Omental fat pad (tissue), 4 donors: Measurements from ENCODE around the gene DHCR7. TPM values are rescaled to one million over a fixed set of nuclear protein-coding genes. Genes with fewer than 3 reads are reported as not detected.

Experiments
- ATAC-seq: fragments of 150-250 bp; one replicate; pipeline ENCODE4 v1.9.1; 2016; ENCODE audit warnings: mild to moderate bottlenecking, moderate library complexity; ENCODE audit not compliant: low FRiP score
- DNase-seq: peaks from one replicate; pipeline ENCODE4 v3.0.0-alpha.2; 2019; ENCODE audit warnings: low spot score
- total RNA-seq, 4 donors: library from RNA; depleted of rRNA; stranded (reverse); fragments of >200 nt; gene quantifications; one replicate each; pipeline ENCODE4 v1.1.0, GENCODE V29; 2016
- TF ChIP-seq, protein P1 (sequence below), 3 donors: fragments of 450-650 bp; IDR thresholded peaks; one replicate each; pipeline ENCODE4 v1.5.1; 2016 to 2017; ENCODE audit warnings: antibody characterized with exemption in 3 of 3, mild to moderate bottlenecking in 3 of 3, moderate library complexity in 2 of 3

The DHCR7 gene, protein sequence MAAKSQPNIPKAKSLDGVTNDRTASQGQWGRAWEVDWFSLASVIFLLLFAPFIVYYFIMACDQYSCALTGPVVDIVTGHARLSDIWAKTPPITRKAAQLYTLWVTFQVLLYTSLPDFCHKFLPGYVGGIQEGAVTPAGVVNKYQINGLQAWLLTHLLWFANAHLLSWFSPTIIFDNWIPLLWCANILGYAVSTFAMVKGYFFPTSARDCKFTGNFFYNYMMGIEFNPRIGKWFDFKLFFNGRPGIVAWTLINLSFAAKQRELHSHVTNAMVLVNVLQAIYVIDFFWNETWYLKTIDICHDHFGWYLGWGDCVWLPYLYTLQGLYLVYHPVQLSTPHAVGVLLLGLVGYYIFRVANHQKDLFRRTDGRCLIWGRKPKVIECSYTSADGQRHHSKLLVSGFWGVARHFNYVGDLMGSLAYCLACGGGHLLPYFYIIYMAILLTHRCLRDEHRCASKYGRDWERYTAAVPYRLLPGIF
- 10 to 100 TPM; 12.9 to 76.5 (median 37.4) TPM for total RNA-seq

DNA sequence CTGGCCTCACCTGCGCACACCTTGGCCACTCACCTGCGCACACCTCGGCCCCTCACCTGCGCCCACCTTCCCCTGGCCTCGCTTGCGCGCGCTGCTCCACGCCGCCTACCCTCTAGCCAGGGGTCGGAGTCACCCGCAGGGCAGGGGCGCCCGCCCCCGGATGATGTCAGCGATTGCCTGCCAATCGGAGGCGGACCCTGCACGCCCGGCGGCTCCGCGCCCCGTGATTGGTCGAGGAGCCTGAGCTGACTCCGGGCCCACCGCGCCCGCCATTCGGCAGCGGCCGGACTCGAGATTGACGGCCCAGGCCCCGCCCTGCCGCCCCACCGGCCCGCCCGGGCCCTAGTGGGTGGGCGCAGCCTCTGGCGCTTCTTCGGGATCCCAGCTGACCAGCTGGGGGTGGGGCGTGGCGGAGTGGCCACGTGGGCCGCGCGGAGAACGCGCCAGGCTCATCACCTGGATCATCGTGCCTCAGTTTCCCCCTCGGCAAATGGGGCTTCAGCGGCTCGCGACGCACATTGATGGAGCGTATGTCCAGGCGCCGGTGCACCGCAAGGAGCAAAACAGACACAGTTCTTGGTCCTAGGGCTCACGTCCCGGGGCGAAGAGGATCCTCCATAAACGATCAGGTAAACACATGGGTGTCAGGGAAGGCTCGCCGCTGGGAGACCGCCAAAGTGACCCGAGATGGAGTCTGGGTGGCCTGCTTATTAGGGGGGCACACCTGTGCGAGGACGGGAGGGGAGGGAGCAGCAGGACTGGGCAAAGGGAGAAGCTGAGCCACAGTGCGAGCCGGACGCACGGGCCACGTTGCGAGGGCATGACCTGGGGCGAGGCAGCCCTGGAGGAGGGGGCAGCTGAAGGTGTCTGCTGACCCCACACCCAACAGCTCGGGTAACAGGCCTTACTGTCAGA lies at the start of gene DHCR7:
Gene DHCR7, minus strand, starts transcription at position 137 of the 915 bp plus-strand sequence. CDS start 3,441 bp downstream, outside the sequence.
- TF ChIP-seq, protein P1, sequence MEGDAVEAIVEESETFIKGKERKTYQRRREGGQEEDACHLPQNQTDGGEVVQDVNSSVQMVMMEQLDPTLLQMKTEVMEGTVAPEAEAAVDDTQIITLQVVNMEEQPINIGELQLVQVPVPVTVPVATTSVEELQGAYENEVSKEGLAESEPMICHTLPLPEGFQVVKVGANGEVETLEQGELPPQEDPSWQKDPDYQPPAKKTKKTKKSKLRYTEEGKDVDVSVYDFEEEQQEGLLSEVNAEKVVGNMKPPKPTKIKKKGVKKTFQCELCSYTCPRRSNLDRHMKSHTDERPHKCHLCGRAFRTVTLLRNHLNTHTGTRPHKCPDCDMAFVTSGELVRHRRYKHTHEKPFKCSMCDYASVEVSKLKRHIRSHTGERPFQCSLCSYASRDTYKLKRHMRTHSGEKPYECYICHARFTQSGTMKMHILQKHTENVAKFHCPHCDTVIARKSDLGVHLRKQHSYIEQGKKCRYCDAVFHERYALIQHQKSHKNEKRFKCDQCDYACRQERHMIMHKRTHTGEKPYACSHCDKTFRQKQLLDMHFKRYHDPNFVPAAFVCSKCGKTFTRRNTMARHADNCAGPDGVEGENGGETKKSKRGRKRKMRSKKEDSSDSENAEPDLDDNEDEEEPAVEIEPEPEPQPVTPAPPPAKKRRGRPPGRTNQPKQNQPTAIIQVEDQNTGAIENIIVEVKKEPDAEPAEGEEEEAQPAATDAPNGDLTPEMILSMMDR (IDR thresholded peaks at IDR 0.05), result no peak
- peak; percentile 88 for ATAC-seq
- DNase-seq, result peak; percentile 81

DNA sequence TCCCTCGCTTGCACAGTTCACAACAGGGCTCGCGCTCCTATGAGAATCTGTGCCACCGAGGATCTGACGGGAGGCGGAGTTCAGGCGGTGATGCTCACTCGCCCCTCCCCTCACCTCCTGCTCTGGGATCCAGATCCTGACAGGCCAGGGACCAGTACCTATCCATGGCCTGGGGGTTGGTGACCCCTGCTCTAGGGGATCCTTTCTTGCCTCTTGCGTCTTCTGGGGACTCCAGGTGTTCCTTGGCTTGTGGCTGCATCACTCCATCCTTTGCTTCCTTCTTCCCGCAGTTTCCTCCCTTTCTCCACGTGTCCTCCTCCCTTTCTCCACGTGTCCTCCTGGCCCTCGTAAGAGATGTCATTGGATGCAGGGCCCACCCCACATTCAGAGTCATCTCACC lies 48.2 kb upstream of the DHCR7 start:
- no peak for ATAC-seq
- DNase-seq, result no peak
- TF ChIP-seq, protein P1 (IDR thresholded peaks at IDR 0.05), result no peak

DNA sequence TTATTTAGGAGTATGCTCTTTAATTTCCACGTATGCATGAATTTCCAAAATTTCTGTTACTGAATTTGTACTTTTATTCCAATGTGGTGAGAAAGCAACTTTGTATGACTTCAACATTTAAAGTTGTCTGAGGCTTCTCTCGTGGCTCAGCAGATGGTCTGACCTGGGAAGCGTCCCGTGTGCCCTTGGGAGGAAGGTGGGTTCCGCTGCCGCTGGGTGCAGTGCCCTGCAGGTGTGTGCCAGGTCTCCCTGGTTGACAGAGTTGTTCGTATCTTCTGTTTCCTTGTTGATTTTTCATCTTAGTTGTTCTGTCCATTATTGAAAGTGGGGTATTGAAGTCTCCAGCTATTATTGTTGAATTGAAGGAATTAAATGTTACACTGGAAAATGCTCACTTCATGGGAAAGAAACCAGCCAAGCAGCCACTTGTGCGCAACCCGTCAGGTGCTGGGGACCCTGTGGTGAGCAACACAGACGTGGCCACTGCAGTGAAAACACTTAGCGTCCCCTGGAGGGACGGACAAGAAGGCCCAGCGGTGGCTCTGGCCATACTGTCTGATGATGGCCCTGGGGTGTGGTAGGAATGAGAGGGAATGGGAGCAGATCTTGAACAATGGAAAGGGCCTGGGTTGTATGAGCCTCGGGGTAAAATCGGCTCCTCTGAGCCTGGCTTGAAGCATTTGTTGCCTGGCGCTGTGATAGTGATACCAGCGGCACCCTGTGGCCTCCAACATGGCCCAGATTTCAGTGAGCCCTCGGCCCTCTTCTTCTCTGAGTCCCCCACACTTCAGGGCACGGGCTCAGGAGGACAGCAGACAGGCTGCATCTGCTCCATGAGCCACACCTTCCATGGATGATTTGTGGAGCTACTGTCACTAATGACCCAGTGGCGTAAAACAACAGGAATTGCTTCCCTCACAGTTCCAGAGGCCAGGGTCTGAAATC lies 47.4 kb upstream of the DHCR7 start:
- no peak for DNase-seq
- no peak for ATAC-seq
- TF ChIP-seq, protein P1 (IDR thresholded peaks at IDR 0.05), result no peak

DNA sequence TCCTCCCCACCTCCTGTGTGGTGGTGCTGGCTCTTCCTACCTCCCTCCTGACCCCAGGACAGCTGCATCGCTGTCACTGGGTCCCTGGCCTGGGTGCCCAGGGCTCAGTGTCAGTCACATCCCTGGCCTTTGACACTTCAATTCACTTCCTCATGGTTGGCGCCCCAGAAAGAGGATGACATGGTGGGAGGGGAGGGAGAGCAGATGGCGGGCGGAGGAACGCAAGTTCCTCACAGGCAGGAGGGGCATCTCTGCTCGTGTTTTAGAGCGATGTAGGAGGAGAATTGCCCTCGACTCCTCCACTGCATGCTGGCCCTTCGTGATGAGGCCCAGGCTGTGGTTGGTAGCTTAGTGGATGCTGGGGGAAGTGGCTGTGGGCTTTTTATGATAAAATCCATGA lies 43.7 kb upstream of the DHCR7 start:
- ATAC-seq (no peak), DNase-seq (no peak)
- TF ChIP-seq, protein P1 (IDR thresholded peaks at IDR 0.05), result no peak

DNA sequence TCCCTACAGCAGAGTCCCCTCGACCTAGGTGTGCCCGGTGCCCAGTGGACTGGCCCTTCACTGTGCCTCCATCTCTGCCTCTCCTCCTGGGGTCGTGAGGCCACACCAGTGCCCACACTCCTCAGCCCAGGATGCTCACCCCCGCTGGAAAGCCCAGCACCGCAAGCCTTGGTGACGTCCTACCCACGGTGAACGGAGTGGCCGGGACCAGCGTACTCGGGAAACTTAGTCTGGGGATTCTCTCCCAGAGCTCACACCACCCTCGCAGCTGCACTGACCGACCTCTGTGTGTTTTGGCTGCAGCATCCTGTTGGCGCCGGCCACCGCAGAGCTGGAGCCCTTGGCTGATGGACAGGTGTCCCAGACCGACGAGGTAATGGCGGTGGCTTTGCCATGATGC lies 43.3 kb upstream of the DHCR7 start:
- ATAC-seq, result no peak
- no peak for DNase-seq
- TF ChIP-seq, protein P1 (IDR thresholded peaks at IDR 0.05), result no peak

DNA sequence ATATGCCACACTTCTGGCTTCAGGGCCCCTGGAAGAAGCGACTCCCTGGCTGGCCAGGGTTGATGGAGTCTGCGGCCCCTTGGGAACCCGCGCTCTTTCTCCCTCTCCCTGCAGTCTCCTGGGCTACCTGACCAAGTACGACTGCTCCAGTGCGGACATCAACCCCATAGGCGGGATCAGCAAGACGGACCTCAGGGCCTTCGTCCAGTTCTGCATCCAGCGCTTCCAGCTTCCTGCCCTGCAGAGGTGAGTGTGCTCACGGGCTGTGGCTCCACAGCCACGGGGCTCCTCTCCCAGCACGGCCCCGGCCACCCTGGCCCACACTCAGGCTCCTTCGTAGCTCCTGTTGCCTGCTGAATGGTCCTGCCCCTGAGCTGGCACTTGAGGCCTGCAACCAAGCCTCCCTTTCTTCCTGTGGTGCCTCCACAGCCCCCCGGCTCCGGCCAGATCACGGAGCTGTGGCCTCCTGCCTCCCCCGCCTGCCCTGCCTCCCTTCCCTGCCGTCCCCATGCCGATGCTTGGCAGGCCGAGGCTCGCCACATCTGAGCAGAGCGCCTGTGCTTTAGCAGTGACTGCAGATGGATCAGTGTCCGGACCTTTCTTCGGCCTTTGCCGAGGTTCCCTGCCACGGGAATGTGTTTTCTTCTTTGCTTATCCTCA lies 42.7 kb upstream of the DHCR7 start:
- no peak for ATAC-seq
- DNase-seq, result no peak

More for the DNA sequence above, 42.7 kb upstream of the DHCR7 start:
- TF ChIP-seq, protein P1 (IDR thresholded peaks at IDR 0.05), result no peak
